HG03039 (cell line): ENCODE data around the gene NAB1.

ENCODE experiments used
- ATAC-seq: cut with Tn5 transposase; IDR thresholded peaks from one replicate; pipeline ENCODE4 v1.9.1; 2021; ENCODE audit warnings: mild to moderate bottlenecking, moderate library complexity; ENCODE audit not compliant: unreplicated experiment

The NAB1 gene

GRCh38 chr2:190668892-190669291 is 20.0 kb downstream of the NAB1 start:
- ATAC-seq, result no peak

GRCh38 chr2:190670182-190670946 is 21.5 kb downstream of the NAB1 start:
- peak; percentile 47 for ATAC-seq

- ATAC-seq, result peak; percentile 28
Measured at GRCh38 chr2:190674966-190675650, 26.2 kb downstream of the NAB1 start.

GRCh38 chr2:190677255-190677654 is 28.4 kb downstream of the NAB1 start:
- ATAC-seq, result no peak

GRCh38 chr2:190678444-190679162 is 29.7 kb downstream of the NAB1 start:
- peak; percentile 57 for ATAC-seq

- no peak for ATAC-seq
Measured at GRCh38 chr2:190679391-190679790, 30.5 kb downstream of the NAB1 start.

GRCh38 chr2:190679813-190680591 is 31.1 kb downstream of the NAB1 start:
- ATAC-seq, result peak; percentile 57

- no peak for ATAC-seq
Measured at GRCh38 chr2:190682168-190682567, 33.3 kb downstream of the NAB1 start.

GRCh38 chr2:190683802-190684201 is 34.9 kb downstream of the NAB1 start:
- ATAC-seq, result no peak

GRCh38 chr2:190684931-190685330 is 36.0 kb downstream of the NAB1 start:
- no peak for ATAC-seq

- ATAC-seq, result no peak
Measured at GRCh38 chr2:190685333-190685732, 36.5 kb downstream of the NAB1 start.

GRCh38 chr2:190693533-190694232 is 44.8 kb downstream of the NAB1 start:
- peak; percentile 81 for ATAC-seq

- ATAC-seq, result no peak
Measured at GRCh38 chr2:190694479-190694878, 45.6 kb downstream of the NAB1 start.

GRCh38 chr2:190695739-190696138 is 46.9 kb downstream of the NAB1 start:
- no peak for ATAC-seq

GRCh38 chr2:190696792-190697398 is 48.0 kb downstream of the NAB1 start:
- ATAC-seq, result no peak

- no peak for ATAC-seq
Measured at GRCh38 chr2:190697421-190697820, 48.5 kb downstream of the NAB1 start.

GRCh38 chr2:190698895-190699294 is 50.0 kb downstream of the NAB1 start:
- ATAC-seq, result no peak

- peak; percentile 39 for ATAC-seq
Measured at GRCh38 chr2:190701586-190701985, 52.7 kb downstream of the NAB1 start.

- ATAC-seq, result no peak
Measured at GRCh38 chr2:190705280-190705679, 56.4 kb downstream of the NAB1 start.

- peak; percentile 50 for ATAC-seq
Measured at GRCh38 chr2:190707726-190708125, 58.8 kb downstream of the NAB1 start.
